HepG2 (cell line): Measurements from ENCODE around the gene FBN3. TPM values are rescaled to one million over a fixed set of nuclear protein-coding genes. Genes with fewer than 3 reads are reported as not detected.

Experiments
- ATAC-seq: fragments of 200-7000 bp; cut with Tn5 transposase; 3 replicates; pipeline ENCODE4 v1.9.1; 2020; ENCODE audit warnings: mild to moderate bottlenecking, moderate library complexity
- BruUV-seq: library from RNA; stranded (reverse); fragments of 400-500 nt; replicated peaks from 2 replicates; lab custom pipeline; 2021; lab: Mats Ljungman, UMichigan
- CTCF ChIA-PET: fragments of 300-600 bp; formaldehyde crosslinking; extraction: SDS; loops from one replicate; lab custom pipeline; 2021; ENCODE audit warnings: low total read pairs, inconsistent platforms, low intra/inter-chr PET ratio; lab: Yijun Ruan, JAX
- POLR2A ChIA-PET: fragments of 350-600 bp; sonication (Branson Sonifier 250); formaldehyde crosslinking; loops from one replicate; lab custom pipeline; 2020; ENCODE audit warnings: antibody characterized with exemption, inconsistent platforms; lab: Yijun Ruan, JAX
- DNase-seq: peaks from one replicate; pipeline ENCODE4 v3.0.0-alpha.2; 2015; ENCODE audit warnings: low spot score
- FAIRE-seq: peaks from 3 replicates; lab custom pipeline; 2011; peaks lifted over from hg19 to GRCh38; lab: Jason Lieb, UNC
- H2AFZ ChIP-seq: one replicate; pipeline ENCODE4 v1.6.1; 2011; ENCODE audit warnings: low read length, inconsistent platforms
- H3K27ac ChIP-seq: fragments of 300-600 bp; 3 replicates; pipeline ENCODE4 v1.8.0; 2011; ENCODE audit warnings: mixed run types, mild to moderate bottlenecking, mixed read lengths, low read length, inconsistent platforms; ENCODE audit not compliant: insufficient read depth; ENCODE audit errors: extremely low read length
- H3K27me3 ChIP-seq, 2 experiments: fragments of 200-600 bp in 1 of 2; 2 replicates in 1 of 2; 3 replicates in 1 of 2; pipeline versions ENCODE4 v1.6.0 to v1.8.0; 2011; ENCODE audit warnings: low read length in 2 of 2, mild to moderate bottlenecking in 2 of 2, moderate library complexity in 2 of 2, inconsistent platforms in 1 of 2; ENCODE audit not compliant: insufficient read depth in 2 of 2, control insufficient read depth in 1 of 2
- H3K36me3 ChIP-seq, 2 experiments: fragments of 200-600 bp in 1 of 2; replicated peaks in 1 of 2; 2 replicates in 1 of 2; 3 replicates in 1 of 2; pipeline versions ENCODE4 v1.5.1 to v1.8.0; 2011; ENCODE audit warnings: low read length in 2 of 2, inconsistent platforms in 1 of 2; ENCODE audit not compliant: insufficient read depth in 2 of 2, control insufficient read depth in 1 of 2
- H3K4me1 ChIP-seq: 2 replicates; pipeline ENCODE4 v1.5.1; 2012; ENCODE audit warnings: low read length, inconsistent platforms; ENCODE audit not compliant: insufficient read depth
- H3K4me2 ChIP-seq: 2 replicates; pipeline ENCODE4 v1.6.0; 2011; ENCODE audit warnings: low read depth, low read length, inconsistent platforms
- H3K4me3 ChIP-seq, 3 experiments: fragments of 200-600 bp in 1 of 3; sonication (generic), shearing (Covaris generic) in 1 of 3; replicated peaks in 1 of 3; 2 replicates each; pipeline ENCODE4 v1.5.1; 2011 to 2016; ENCODE audit warnings: low read length in 3 of 3, inconsistent platforms in 2 of 3, low read depth in 2 of 3, mild to moderate bottlenecking in 2 of 3, control low read depth in 1 of 3, mixed read lengths in 1 of 3; ENCODE audit not compliant: insufficient read depth in 1 of 3
- H3K79me2 ChIP-seq: one replicate; pipeline ENCODE4 v1.6.1; 2011; ENCODE audit warnings: low read length, inconsistent platforms; ENCODE audit not compliant: insufficient read depth
- H3K9ac ChIP-seq: 2 replicates; pipeline ENCODE4 v1.6.0; 2011; ENCODE audit warnings: mild to moderate bottlenecking, low read depth, low read length, inconsistent platforms; ENCODE audit not compliant: insufficient read depth
- H3K9me3 ChIP-seq: 2 replicates; pipeline ENCODE4 v1.5.1; 2012; ENCODE audit warnings: mild to moderate bottlenecking, low read length
- H4K20me1 ChIP-seq: 2 replicates; pipeline ENCODE4 v1.6.0; 2011; ENCODE audit warnings: inconsistent platforms, mild to moderate bottlenecking, low read length, moderate library complexity; ENCODE audit not compliant: insufficient read depth
- PHF21A ChIP-seq: sonication (generic); formaldehyde crosslinking; IDR thresholded peaks from 2 replicates; pipeline ENCODE4 v1.5.0; 2020; ENCODE audit warnings: mild to moderate bottlenecking, missing genetic modification reagents
- ZNF543 ChIP-seq: sonication (generic); formaldehyde crosslinking; IDR thresholded peaks from 2 replicates; pipeline ENCODE4 v1.4.0; 2020; ENCODE audit warnings: mild to moderate bottlenecking, missing genetic modification reagents
- ZNF790 ChIP-seq: sonication (generic); formaldehyde crosslinking; IDR thresholded peaks from 2 replicates; pipeline ENCODE4 v1.8.0; 2022; ENCODE audit warnings: missing genetic modification reagents, mild to moderate bottlenecking, borderline replicate concordance
- ZNF878 ChIP-seq: sonication (generic); formaldehyde crosslinking; IDR thresholded peaks from 2 replicates; pipeline ENCODE4 v1.8.1; 2023; ENCODE audit warnings: mild to moderate bottlenecking, missing genetic modification reagents, moderate library complexity
- WGBS: methylation state at CpG from one replicate; pipeline ENCODE4 v1.1.6; 2017; ENCODE audit warnings: low lambda C conversion rate; 5-methylcytosine and 5-hydroxymethylcytosine counted together
- in situ Hi-C: cut with HindIII; loops from 2 replicates; pipeline ENCODE4 v1.10.0; 2017; ENCODE audit warnings: low pct_unique_long_range_greater_than_20kb; ENCODE audit not compliant: extremely low pct_ligation_motif_present
- intact Hi-C: fragments of 100-400 bp; cut with micrococcal nuclease; formaldehyde crosslinking; loops from one replicate; pipeline ENCODE4 v1.10.0; 2022; ENCODE audit not compliant: unreplicated experiment
- polyA plus RNA-seq, 8 experiments: library from polyadenylated mRNA; depleted of rRNA in 3 of 8; stranded (reverse) in 7 of 8; unstranded in 1 of 8; fragments of >200 nt; fragmentation: Illumina TruSeq in 4 of 8; extraction: Trizol in 4 of 8; gene quantifications; 2 replicates each; pipeline versions ENCODE4 v1.2.1 to v1.2.3, GENCODE V29; 2011 to 2016; ENCODE audit warnings: low read depth in 4 of 8, missing spikeins in 1 of 8, mixed read lengths in 1 of 8; ENCODE audit not compliant: insufficient read depth in 1 of 8
- total RNA-seq, 5 experiments: library from RNA; depleted of rRNA; stranded (reverse); fragments of >200 nt; fragmentation: Illumina TruSeq; extraction: Trizol; gene quantifications; 2 replicates each; pipeline ENCODE4 v1.2.3, GENCODE V29; 2016; ENCODE audit warnings: low read depth in 1 of 5
- TF ChIP-seq, protein P1 (sequence below): sonication (generic); formaldehyde crosslinking; IDR thresholded peaks from 2 replicates; pipeline ENCODE4 v1.5.0; 2020; ENCODE audit warnings: mild to moderate bottlenecking, missing genetic modification reagents, borderline replicate concordance

Gene FBN3
- total and polyA plus RNA-seq, 2 of the 13 experiments (the other 11 are each of a cell fraction or from before 2014, with no cell fraction given), result 0.20 to 1.3 TPM

DNA sequence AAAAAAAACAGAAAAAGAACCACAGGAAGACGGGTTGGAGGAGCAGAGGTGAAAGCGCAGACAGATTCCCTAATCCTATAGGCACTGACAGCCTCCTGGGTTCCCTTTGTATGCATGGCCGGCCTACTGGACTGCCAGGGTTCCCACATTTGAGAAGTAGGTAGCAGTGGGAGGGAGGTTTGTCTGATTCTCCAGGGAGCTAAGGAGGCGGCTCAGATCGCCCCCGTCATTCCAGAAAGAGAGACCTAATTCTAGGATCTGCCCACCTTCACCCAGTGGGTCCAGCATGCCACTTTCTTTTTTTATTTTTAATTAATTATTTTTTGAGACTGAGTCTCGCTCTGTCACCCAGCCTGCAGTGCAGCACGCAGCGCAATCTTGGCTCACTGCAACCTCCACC, 106.5 kb downstream of the FBN3 start:
- H3K9ac ChIP-seq, result no peak overlapping the region
- no peaks in the 10 kb centered on the region for H3K9me3 ChIP-seq
- ATAC-seq (no peak), DNase-seq (no peak), FAIRE-seq (no peak)
- 59% methylated on average over 9 of the region's 9 CpGs for WGBS
- no peak overlapping the region for H3K4me3 ChIP-seq
- H3K27ac ChIP-seq, result no peak overlapping the region
- no peak overlapping the region for H3K4me2 ChIP-seq
- H3K36me3 ChIP-seq, result no peaks in the 10 kb centered on the region
- intact Hi-C loops, result no loop called here
- POLR2A ChIA-PET, result no interaction called here
- no TSS peak for BruUV-seq
- no peaks in the 10 kb centered on the region for H3K79me2 ChIP-seq
- H2AFZ ChIP-seq, result no peak overlapping the region
- in situ Hi-C loops, result no loop called here
- no peaks in the 10 kb centered on the region; a peak in 1 of 5 replicates for H3K27me3 ChIP-seq
- TF ChIP-seq ZNF543 (CRISPR knock-in tag), result no peak
- TF ChIP-seq, protein P1, sequence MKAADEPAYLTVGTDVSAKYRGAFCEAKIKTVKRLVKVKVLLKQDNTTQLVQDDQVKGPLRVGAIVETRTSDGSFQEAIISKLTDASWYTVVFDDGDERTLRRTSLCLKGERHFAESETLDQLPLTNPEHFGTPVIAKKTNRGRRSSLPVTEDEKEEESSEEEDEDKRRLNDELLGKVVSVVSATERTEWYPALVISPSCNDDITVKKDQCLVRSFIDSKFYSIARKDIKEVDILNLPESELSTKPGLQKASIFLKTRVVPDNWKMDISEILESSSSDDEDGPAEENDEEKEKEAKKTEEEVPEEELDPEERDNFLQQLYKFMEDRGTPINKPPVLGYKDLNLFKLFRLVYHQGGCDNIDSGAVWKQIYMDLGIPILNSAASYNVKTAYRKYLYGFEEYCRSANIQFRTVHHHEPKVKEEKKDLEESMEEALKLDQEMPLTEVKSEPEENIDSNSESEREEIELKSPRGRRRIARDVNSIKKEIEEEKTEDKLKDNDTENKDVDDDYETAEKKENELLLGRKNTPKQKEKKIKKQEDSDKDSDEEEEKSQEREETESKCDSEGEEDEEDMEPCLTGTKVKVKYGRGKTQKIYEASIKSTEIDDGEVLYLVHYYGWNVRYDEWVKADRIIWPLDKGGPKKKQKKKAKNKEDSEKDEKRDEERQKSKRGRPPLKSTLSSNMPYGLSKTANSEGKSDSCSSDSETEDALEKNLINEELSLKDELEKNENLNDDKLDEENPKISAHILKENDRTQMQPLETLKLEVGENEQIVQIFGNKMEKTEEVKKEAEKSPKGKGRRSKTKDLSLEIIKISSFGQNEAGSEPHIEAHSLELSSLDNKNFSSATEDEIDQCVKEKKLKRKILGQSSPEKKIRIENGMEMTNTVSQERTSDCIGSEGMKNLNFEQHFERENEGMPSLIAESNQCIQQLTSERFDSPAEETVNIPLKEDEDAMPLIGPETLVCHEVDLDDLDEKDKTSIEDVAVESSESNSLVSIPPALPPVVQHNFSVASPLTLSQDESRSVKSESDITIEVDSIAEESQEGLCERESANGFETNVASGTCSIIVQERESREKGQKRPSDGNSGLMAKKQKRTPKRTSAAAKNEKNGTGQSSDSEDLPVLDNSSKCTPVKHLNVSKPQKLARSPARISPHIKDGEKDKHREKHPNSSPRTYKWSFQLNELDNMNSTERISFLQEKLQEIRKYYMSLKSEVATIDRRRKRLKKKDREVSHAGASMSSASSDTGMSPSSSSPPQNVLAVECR (CRISPR knock-in tag), result no peak
- TF ChIP-seq ZNF878 (CRISPR knock-in tag), result no peak
- TF ChIP-seq ZNF790 (CRISPR knock-in tag), result no peak
- TF ChIP-seq PHF21A (CRISPR knock-in tag), result no peak
- no peaks in the 10 kb centered on the region for H4K20me1 ChIP-seq
- CTCF ChIA-PET, result no interaction called here
- 0 out of 2 replicates have a peak, but pooled peaks cover 9% of the 10 kb centered on the region for H3K4me1 ChIP-seq
